HepG2 (cell line): ENCODE measurements around the gene CLEC16A. TPM values are rescaled to one million over a fixed set of nuclear protein-coding genes. Genes with fewer than 3 reads are reported as not detected.

Experiments
- DR1 ChIP-seq: sonication (generic); formaldehyde crosslinking; IDR thresholded peaks from 2 replicates; pipeline ENCODE4 v1.8.0; 2021; ENCODE audit warnings: mild to moderate bottlenecking, missing genetic modification reagents, inconsistent platforms
- GLMP ChIP-seq: sonication (generic); formaldehyde crosslinking; IDR thresholded peaks from 2 replicates; pipeline ENCODE4 v1.9.0; 2021; ENCODE audit warnings: missing genetic modification reagents, mild to moderate bottlenecking, borderline replicate concordance
- HOXA9 ChIP-seq: sonication (generic); formaldehyde crosslinking; IDR thresholded peaks from 2 replicates; pipeline ENCODE4 v1.8.1; 2022; ENCODE audit warnings: missing genetic modification reagents, mild to moderate bottlenecking, moderate library complexity, borderline replicate concordance
- MED13 ChIP-seq: sonication (generic); formaldehyde crosslinking; IDR thresholded peaks from 2 replicates; pipeline ENCODE4 v1.5.0; 2020; ENCODE audit warnings: missing genetic modification reagents
- RORA ChIP-seq: sonication (generic); formaldehyde crosslinking; IDR thresholded peaks from 2 replicates; pipeline ENCODE4 v1.5.0; 2020; ENCODE audit warnings: mild to moderate bottlenecking, missing genetic modification reagents, moderate library complexity
- U2AF1 ChIP-seq: fragments of 200-400 bp; formaldehyde crosslinking; optimal IDR thresholded peaks from 2 replicates; pipeline ENCODE3; 2017; ENCODE audit warnings: mild to moderate bottlenecking, low read depth, low read length
- XRCC5 ChIP-seq: fragments of 200-400 bp; formaldehyde crosslinking; optimal IDR thresholded peaks from 2 replicates; pipeline ENCODE3; 2017; ENCODE audit warnings: mild to moderate bottlenecking, low read length
- ZNF615 ChIP-seq: sonication (generic); formaldehyde crosslinking; IDR thresholded peaks from 2 replicates; pipeline ENCODE4 v1.5.0; 2020; ENCODE audit warnings: mild to moderate bottlenecking, missing genetic modification reagents, borderline replicate concordance
- ZNF83 ChIP-seq: sonication (generic); formaldehyde crosslinking; IDR thresholded peaks from 2 replicates; pipeline ENCODE4 v1.4.0; 2020; ENCODE audit warnings: missing genetic modification reagents, mild to moderate bottlenecking, borderline replicate concordance
- ZNF841 ChIP-seq: sonication (generic); formaldehyde crosslinking; IDR thresholded peaks from 2 replicates; pipeline ENCODE4 v1.8.1; 2023; ENCODE audit warnings: missing genetic modification reagents, borderline replicate concordance
- polyA plus RNA-seq, 8 experiments: library from polyadenylated mRNA; depleted of rRNA in 3 of 8; stranded (reverse) in 7 of 8; unstranded in 1 of 8; fragments of >200 nt; fragmentation: Illumina TruSeq in 4 of 8; extraction: Trizol in 4 of 8; gene quantifications; 2 replicates each; pipeline versions ENCODE4 v1.2.1 to v1.2.3, GENCODE V29; 2011 to 2016; ENCODE audit warnings: low read depth in 4 of 8, missing spikeins in 1 of 8, mixed read lengths in 1 of 8; ENCODE audit not compliant: insufficient read depth in 1 of 8
- total RNA-seq, 5 experiments: library from RNA; depleted of rRNA; stranded (reverse); fragments of >200 nt; fragmentation: Illumina TruSeq; extraction: Trizol; gene quantifications; 2 replicates each; pipeline ENCODE4 v1.2.3, GENCODE V29; 2016; ENCODE audit warnings: low read depth in 1 of 5
- TF ChIP-seq, protein P1 (sequence below): IDR thresholded peaks from 2 replicates; pipeline ENCODE4 v1.6.1; 2012; ENCODE audit warnings: inconsistent platforms
- TF ChIP-seq, protein P2 (sequence below): sonication (generic); formaldehyde crosslinking; IDR thresholded peaks from 2 replicates; pipeline ENCODE4 v1.5.0; 2020; ENCODE audit warnings: missing genetic modification reagents
- TF ChIP-seq, protein P3 (sequence below): sonication (generic); formaldehyde crosslinking; IDR thresholded peaks from 2 replicates; pipeline ENCODE4 v1.4.0; 2020; ENCODE audit warnings: missing genetic modification reagents, borderline replicate concordance
- TF ChIP-seq, protein P4 (sequence below): IDR thresholded peaks from 2 replicates; pipeline ENCODE4 v1.6.1; 2016; ENCODE audit warnings: mild to moderate bottlenecking
- TF ChIP-seq, protein P5 (sequence below): sonication (generic); formaldehyde crosslinking; IDR thresholded peaks from 2 replicates; pipeline ENCODE4 v1.8.0; 2022; ENCODE audit warnings: mild to moderate bottlenecking, missing genetic modification reagents

Gene CLEC16A
- total and polyA plus RNA-seq, 2 of the 13 experiments (the other 11 are each of a cell fraction or from before 2014, with no cell fraction given): 8.5 to 10.3 TPM

GRCh38 chr16:11071829-11072228, 127.5 kb downstream of the CLEC16A start (continued):
- TF ChIP-seq GLMP: no peak
- TF ChIP-seq ZNF615 (CRISPR knock-in tag): no peak
- TF ChIP-seq DR1 (CRISPR knock-in tag): no peak
- no peak for TF ChIP-seq U2AF1
- TF ChIP-seq, protein P1, sequence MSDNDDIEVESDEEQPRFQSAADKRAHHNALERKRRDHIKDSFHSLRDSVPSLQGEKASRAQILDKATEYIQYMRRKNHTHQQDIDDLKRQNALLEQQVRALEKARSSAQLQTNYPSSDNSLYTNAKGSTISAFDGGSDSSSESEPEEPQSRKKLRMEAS: no peak
- TF ChIP-seq, protein P2, sequence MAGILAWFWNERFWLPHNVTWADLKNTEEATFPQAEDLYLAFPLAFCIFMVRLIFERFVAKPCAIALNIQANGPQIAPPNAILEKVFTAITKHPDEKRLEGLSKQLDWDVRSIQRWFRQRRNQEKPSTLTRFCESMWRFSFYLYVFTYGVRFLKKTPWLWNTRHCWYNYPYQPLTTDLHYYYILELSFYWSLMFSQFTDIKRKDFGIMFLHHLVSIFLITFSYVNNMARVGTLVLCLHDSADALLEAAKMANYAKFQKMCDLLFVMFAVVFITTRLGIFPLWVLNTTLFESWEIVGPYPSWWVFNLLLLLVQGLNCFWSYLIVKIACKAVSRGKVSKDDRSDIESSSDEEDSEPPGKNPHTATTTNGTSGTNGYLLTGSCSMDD (CRISPR knock-in tag): no peak
- no peak for TF ChIP-seq XRCC5
- TF ChIP-seq, protein P3, sequence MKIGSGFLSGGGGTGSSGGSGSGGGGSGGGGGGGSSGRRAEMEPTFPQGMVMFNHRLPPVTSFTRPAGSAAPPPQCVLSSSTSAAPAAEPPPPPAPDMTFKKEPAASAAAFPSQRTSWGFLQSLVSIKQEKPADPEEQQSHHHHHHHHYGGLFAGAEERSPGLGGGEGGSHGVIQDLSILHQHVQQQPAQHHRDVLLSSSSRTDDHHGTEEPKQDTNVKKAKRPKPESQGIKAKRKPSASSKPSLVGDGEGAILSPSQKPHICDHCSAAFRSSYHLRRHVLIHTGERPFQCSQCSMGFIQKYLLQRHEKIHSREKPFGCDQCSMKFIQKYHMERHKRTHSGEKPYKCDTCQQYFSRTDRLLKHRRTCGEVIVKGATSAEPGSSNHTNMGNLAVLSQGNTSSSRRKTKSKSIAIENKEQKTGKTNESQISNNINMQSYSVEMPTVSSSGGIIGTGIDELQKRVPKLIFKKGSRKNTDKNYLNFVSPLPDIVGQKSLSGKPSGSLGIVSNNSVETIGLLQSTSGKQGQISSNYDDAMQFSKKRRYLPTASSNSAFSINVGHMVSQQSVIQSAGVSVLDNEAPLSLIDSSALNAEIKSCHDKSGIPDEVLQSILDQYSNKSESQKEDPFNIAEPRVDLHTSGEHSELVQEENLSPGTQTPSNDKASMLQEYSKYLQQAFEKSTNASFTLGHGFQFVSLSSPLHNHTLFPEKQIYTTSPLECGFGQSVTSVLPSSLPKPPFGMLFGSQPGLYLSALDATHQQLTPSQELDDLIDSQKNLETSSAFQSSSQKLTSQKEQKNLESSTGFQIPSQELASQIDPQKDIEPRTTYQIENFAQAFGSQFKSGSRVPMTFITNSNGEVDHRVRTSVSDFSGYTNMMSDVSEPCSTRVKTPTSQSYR (CRISPR knock-in tag): no peak
- TF ChIP-seq, protein P4, sequence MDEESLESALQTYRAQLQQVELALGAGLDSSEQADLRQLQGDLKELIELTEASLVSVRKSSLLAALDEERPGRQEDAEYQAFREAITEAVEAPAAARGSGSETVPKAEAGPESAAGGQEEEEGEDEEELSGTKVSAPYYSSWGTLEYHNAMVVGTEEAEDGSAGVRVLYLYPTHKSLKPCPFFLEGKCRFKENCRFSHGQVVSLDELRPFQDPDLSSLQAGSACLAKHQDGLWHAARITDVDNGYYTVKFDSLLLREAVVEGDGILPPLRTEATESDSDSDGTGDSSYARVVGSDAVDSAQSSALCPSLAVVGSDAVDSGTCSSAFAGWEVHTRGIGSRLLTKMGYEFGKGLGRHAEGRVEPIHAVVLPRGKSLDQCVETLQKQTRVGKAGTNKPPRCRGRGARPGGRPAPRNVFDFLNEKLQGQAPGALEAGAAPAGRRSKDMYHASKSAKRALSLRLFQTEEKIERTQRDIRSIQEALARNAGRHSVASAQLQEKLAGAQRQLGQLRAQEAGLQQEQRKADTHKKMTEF: no peak
- no peak for TF ChIP-seq ZNF83 (CRISPR knock-in tag)
- no peak for TF ChIP-seq MED13 (CRISPR knock-in tag)
- TF ChIP-seq HOXA9: no peak
- TF ChIP-seq ZNF841 (CRISPR knock-in tag): no peak
- TF ChIP-seq, protein P5, sequence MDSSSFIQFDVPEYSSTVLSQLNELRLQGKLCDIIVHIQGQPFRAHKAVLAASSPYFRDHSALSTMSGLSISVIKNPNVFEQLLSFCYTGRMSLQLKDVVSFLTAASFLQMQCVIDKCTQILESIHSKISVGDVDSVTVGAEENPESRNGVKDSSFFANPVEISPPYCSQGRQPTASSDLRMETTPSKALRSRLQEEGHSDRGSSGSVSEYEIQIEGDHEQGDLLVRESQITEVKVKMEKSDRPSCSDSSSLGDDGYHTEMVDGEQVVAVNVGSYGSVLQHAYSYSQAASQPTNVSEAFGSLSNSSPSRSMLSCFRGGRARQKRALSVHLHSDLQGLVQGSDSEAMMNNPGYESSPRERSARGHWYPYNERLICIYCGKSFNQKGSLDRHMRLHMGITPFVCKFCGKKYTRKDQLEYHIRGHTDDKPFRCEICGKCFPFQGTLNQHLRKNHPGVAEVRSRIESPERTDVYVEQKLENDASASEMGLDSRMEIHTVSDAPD (CRISPR knock-in tag): no peak
- TF ChIP-seq RORA (CRISPR knock-in tag): no peak
